ENCODE data around the gene ECHS1.

DNA sequence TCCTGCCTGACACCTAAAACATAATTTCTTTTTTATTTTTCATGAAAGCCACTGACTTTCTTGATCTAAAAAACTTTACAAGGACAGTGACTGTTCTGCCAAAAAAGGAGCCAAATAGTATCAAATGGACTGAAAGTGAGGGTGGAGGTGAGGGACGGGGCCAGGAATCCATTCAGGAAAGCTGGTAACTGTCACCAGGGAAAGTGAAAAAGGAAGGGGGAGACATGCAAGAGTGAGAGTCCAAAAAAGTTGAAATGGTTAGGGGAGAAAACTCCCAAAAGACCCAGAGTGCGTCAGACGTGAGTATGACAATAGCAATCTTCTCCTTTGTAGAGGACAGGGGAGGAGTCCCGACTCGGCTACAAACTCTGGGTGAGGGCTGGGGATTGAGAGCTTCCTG is 28.9 kb downstream of the ECHS1 start:
- TF ChIP-seq, protein P1, sequence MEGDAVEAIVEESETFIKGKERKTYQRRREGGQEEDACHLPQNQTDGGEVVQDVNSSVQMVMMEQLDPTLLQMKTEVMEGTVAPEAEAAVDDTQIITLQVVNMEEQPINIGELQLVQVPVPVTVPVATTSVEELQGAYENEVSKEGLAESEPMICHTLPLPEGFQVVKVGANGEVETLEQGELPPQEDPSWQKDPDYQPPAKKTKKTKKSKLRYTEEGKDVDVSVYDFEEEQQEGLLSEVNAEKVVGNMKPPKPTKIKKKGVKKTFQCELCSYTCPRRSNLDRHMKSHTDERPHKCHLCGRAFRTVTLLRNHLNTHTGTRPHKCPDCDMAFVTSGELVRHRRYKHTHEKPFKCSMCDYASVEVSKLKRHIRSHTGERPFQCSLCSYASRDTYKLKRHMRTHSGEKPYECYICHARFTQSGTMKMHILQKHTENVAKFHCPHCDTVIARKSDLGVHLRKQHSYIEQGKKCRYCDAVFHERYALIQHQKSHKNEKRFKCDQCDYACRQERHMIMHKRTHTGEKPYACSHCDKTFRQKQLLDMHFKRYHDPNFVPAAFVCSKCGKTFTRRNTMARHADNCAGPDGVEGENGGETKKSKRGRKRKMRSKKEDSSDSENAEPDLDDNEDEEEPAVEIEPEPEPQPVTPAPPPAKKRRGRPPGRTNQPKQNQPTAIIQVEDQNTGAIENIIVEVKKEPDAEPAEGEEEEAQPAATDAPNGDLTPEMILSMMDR (conservative IDR thresholded peaks at IDR 0.05): no peak
- TF ChIP-seq EZH2 (IDR thresholded peaks at IDR 0.05; ENCODE audit: low read depth): no peak
